Thyroid gland (tissue), 4 donors: Measurements from ENCODE around the gene DIS3L2.

Experiments
- POLR2A ChIP-seq, 2 donors: fragments of 450-650 bp; IDR thresholded peaks; one replicate each; pipeline ENCODE4 v1.6.1; 2017; ENCODE audit warnings: antibody characterized with exemption in 2 of 2, mild to moderate bottlenecking in 2 of 2, moderate library complexity in 1 of 2
- TF ChIP-seq, protein P1 (sequence below), 6 experiments: fragments of 200-600 bp in 3 of 6; fragments of 450-650 bp in 3 of 6; sonication (generic) in 3 of 6; IDR thresholded peaks; one replicate each; pipeline ENCODE4 v1.5.1; 2016 to 2019; ENCODE audit warnings: antibody characterized with exemption in 6 of 6, mild to moderate bottlenecking in 2 of 6, inconsistent platforms in 1 of 6, moderate library complexity in 1 of 6

DNA sequence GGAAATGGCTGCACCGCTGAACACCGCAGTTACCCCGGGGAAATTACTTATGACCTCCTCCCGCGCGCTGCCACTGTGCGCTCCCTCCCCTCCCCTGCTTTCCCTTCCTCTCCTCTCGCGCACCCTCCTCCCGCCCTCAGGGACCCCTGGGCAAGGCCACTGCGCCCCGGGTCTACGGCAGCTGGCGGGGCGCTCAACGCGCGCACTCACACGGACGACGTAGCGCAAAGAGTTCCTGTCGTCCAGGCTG lies 424.9 kb downstream of the DIS3L2 start:
- TF ChIP-seq POLR2A (IDR thresholded peaks at IDR 0.05) = no peak
- TF ChIP-seq, protein P1, sequence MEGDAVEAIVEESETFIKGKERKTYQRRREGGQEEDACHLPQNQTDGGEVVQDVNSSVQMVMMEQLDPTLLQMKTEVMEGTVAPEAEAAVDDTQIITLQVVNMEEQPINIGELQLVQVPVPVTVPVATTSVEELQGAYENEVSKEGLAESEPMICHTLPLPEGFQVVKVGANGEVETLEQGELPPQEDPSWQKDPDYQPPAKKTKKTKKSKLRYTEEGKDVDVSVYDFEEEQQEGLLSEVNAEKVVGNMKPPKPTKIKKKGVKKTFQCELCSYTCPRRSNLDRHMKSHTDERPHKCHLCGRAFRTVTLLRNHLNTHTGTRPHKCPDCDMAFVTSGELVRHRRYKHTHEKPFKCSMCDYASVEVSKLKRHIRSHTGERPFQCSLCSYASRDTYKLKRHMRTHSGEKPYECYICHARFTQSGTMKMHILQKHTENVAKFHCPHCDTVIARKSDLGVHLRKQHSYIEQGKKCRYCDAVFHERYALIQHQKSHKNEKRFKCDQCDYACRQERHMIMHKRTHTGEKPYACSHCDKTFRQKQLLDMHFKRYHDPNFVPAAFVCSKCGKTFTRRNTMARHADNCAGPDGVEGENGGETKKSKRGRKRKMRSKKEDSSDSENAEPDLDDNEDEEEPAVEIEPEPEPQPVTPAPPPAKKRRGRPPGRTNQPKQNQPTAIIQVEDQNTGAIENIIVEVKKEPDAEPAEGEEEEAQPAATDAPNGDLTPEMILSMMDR (IDR thresholded peaks at IDR 0.05) = no peak
